DMS79 (cell line): Measurements from ENCODE around the gene SYNDIG1.

Experiments used
- DNase-seq: peaks from one replicate; lab custom pipeline; 2025; lab: John Stamatoyannopoulos, UW

Gene SYNDIG1

GRCh38 chr20:24585796-24586522, 116.5 kb downstream of the SYNDIG1 start:
- no peak for DNase-seq

- DNase-seq: no peak
Measured at GRCh38 chr20:24586523-24586840, 117.1 kb downstream of the SYNDIG1 start.

- no peak for DNase-seq
Measured at GRCh38 chr20:24587384-24588046, 118.1 kb downstream of the SYNDIG1 start.

- no peak for DNase-seq
Measured at GRCh38 chr20:24588047-24588635, 118.7 kb downstream of the SYNDIG1 start.

- DNase-seq: no peak
Measured at GRCh38 chr20:24588725-24589340, 119.4 kb downstream of the SYNDIG1 start.

GRCh38 chr20:24589381-24589780, 120.0 kb downstream of the SYNDIG1 start:
- no peak for DNase-seq

- no peak for DNase-seq
Measured at GRCh38 chr20:24589815-24590177, 120.4 kb downstream of the SYNDIG1 start.

- DNase-seq: no peak
Measured at GRCh38 chr20:24590178-24590982, 121.0 kb downstream of the SYNDIG1 start.

- no peak for DNase-seq
Measured at GRCh38 chr20:24597051-24597450, 127.6 kb downstream of the SYNDIG1 start.

GRCh38 chr20:24598346-24598745, 128.9 kb downstream of the SYNDIG1 start:
- no peak for DNase-seq

GRCh38 chr20:24598996-24599395, 129.6 kb downstream of the SYNDIG1 start:
- no peak for DNase-seq

GRCh38 chr20:24600012-24600411, 130.6 kb downstream of the SYNDIG1 start:
- no peak for DNase-seq

- DNase-seq: no peak
Measured at GRCh38 chr20:24603454-24603853, 134.0 kb downstream of the SYNDIG1 start.

GRCh38 chr20:24604966-24605665, 135.7 kb downstream of the SYNDIG1 start:
- DNase-seq: no peak

GRCh38 chr20:24605937-24606455, 136.6 kb downstream of the SYNDIG1 start:
- no peak for DNase-seq

- DNase-seq: no peak
Measured at GRCh38 chr20:24607402-24607801, 138.0 kb downstream of the SYNDIG1 start.

GRCh38 chr20:24608926-24609667, 139.7 kb downstream of the SYNDIG1 start:
- no peak for DNase-seq

GRCh38 chr20:24609757-24610156, 140.3 kb downstream of the SYNDIG1 start:
- DNase-seq: no peak

GRCh38 chr20:24610341-24611115, 141.1 kb downstream of the SYNDIG1 start:
- no peak for DNase-seq
